HG03460 (cell line): Measurements from ENCODE around the gene TAX1BP1.

Experiments used
- ATAC-seq: cut with Tn5 transposase; IDR thresholded peaks from one replicate; pipeline ENCODE4 v1.9.1; 2021; ENCODE audit not compliant: unreplicated experiment

Gene TAX1BP1

GRCh38 chr7:27873981-27874957 lies 134.3 kb downstream of the TAX1BP1 start:
- ATAC-seq = no peak

- ATAC-seq = no peak
Measured at GRCh38 chr7:27875061-27875460, 135.1 kb downstream of the TAX1BP1 start.

- no peak for ATAC-seq
Measured at GRCh38 chr7:27875832-27876231, 135.9 kb downstream of the TAX1BP1 start.

GRCh38 chr7:27876756-27877155 lies 136.8 kb downstream of the TAX1BP1 start:
- no peak for ATAC-seq
